Activated naive CD4-positive, alpha-beta T cell treated with anti-CD3 and anti-CD28 coated beads, Interleukin-2, amount 10 ng/mL, durations not matched to agents 7 days and 5 days (primary cell): ENCODE data around the gene OTOG.
A peak's percentile ranks its signal among the peaks of the same experiment; 100 is the strongest.

ENCODE experiments used
- CTCF ChIA-PET: fragments of 350-600 bp; sonication (Branson Sonifier 250); formaldehyde crosslinking; loops from one replicate; lab custom pipeline; 2021; ENCODE audit warnings: antibody characterized with exemption; lab: Charles Lee
- DNase-seq: peaks from one replicate; pipeline ENCODE4 v3.0.0-alpha.2; 2020
- H3K27ac Mint-ChIP-seq: one replicate; pipeline ENCODE4 v1.8.0; 2021; ENCODE audit warnings: mild to moderate bottlenecking, moderate library complexity, mixed read lengths
- H3K27me3 Mint-ChIP-seq: one replicate; pipeline ENCODE4 v1.8.0; 2021; ENCODE audit warnings: mild to moderate bottlenecking, mixed read lengths
- H3K36me3 Mint-ChIP-seq: one replicate; pipeline ENCODE4 v1.8.0; 2021; ENCODE audit warnings: mixed read lengths
- H3K4me1 Mint-ChIP-seq: one replicate; pipeline ENCODE4 v1.8.0; 2021; ENCODE audit warnings: mixed read lengths
- H3K4me3 Mint-ChIP-seq: one replicate; pipeline ENCODE4 v1.8.0; 2021; ENCODE audit warnings: mild to moderate bottlenecking, moderate library complexity, mixed read lengths
- H3K9me3 Mint-ChIP-seq: one replicate; pipeline ENCODE4 v1.8.0; 2021; ENCODE audit warnings: mixed read lengths

Gene OTOG

DNA sequence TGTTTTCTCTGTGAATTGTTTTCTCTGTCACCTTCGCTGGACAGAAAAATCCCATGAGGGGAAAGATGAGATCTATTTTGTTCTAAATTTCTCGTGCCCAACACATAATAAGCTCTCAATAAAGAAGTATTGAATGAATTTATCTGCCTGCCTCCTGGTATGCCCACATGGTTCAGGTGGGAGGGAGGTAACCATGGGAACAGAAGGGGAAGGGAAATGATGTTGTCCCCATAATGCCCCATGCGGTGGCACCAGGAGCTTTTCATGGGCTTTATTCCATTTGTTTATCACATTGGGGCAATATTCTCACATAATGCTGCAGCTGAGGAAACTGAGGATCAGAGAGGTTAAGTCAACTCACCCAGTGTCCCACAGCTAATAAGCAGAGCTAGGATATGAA, 11.6 kb upstream of the OTOG start:
- Mint-ChIP-seq H3K27me3 (peaks cover 44% of the 10 kb centered on the region), H3K27ac (no peak overlapping the region), H3K4me1 (no peaks in the 10 kb centered on the region), H3K36me3 (no peaks in the 10 kb centered on the region), H3K9me3 (no peaks in the 10 kb centered on the region), H3K4me3 (no peak overlapping the region)
- DNase-seq, result no peak
- CTCF ChIA-PET, result no interaction called here

DNA sequence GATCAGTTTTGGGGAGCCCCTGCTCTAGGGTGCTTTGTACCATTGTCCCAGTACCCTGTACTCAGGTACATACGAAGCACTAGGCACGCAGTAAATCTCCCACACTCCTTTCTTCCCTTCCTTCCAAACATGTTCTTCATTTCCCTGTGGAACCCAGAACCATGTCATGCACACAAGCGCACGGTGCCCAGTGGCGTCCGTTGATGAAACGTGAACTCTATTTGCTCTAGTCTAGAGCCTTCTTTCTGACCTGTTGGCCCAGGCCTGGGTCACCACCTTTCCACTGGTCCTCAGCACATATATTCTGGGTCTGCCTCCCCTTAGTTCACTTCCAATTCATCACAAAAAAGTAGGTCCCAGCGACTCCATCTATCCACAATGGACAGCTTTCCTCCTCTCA, 9.8 kb upstream of the OTOG start:
- DNase-seq, result no peak
- no peaks in the 10 kb centered on the region for H3K36me3 Mint-ChIP-seq
- peaks cover 43% of the 10 kb centered on the region for H3K27me3 Mint-ChIP-seq
- H3K27ac Mint-ChIP-seq, result no peak overlapping the region
- CTCF ChIA-PET, result no interaction called here
- no peaks in the 10 kb centered on the region for H3K4me1 Mint-ChIP-seq
- H3K9me3 Mint-ChIP-seq, result no peaks in the 10 kb centered on the region
- H3K4me3 Mint-ChIP-seq, result no peak overlapping the region

DNA sequence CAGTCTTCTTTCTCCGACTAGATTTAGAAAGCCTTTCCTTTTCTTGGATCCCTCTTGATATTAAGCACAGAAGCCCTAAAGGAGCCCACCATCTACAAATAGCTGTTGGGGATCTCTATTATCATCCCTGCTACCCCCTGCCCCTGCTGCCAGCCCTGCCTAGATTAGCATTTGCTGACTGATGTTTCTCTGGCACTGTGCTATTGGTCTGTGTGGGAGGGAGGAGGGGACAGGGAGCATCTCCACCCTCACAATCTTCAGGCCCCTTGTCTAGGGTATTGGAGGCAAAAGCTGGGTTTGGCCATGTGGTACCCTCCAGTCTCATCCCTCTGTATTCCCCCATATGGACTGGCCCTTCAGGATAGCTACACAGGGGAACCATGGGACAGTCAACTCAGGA, 9.0 kb upstream of the OTOG start:
- no peak for DNase-seq
- no peaks in the 10 kb centered on the region for H3K4me1 Mint-ChIP-seq
- no peaks in the 10 kb centered on the region for H3K36me3 Mint-ChIP-seq
- no peak overlapping the region for H3K4me3 Mint-ChIP-seq
- CTCF ChIA-PET, result interaction anchor here (1.8 kb wide), 1 partner anchor 10 kb away, joined by 5 read pairs; no protein-coding TSS in a partner anchor
- H3K27ac Mint-ChIP-seq, result no peak overlapping the region
- H3K27me3 Mint-ChIP-seq, result peaks cover 51% of the 10 kb centered on the region
- H3K9me3 Mint-ChIP-seq, result no peaks in the 10 kb centered on the region

DNA sequence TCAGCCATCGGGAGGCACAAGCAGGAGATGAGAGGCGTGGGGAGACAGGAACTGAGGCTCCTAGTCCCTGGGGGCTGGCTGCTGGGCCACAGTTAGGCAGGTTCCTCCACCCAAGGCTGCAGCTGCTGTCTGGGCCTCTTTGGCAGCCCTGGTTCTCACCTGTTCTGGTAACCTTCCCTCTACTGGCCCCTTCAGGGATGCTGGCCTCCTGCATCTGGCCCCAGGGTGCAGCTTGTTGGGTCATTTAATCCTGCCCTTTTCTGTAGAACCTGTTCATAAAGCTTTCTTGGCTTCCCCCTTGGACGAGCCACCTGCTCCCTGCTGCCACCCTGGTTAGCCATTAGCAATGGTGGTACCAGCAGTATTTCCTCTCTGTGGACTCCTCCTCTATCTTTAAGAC, 8.3 kb upstream of the OTOG start:
- H3K4me1 Mint-ChIP-seq, result no peaks in the 10 kb centered on the region
- CTCF ChIA-PET, result interaction anchor here (1.8 kb wide), 1 partner anchor 11 kb away, joined by 5 read pairs; no protein-coding TSS in a partner anchor
- H3K9me3 Mint-ChIP-seq, result no peaks in the 10 kb centered on the region
- DNase-seq, result no peak
- peaks cover 56% of the 10 kb centered on the region for H3K27me3 Mint-ChIP-seq
- no peak overlapping the region for H3K27ac Mint-ChIP-seq
- no peaks in the 10 kb centered on the region for H3K36me3 Mint-ChIP-seq
- H3K4me3 Mint-ChIP-seq, result no peak overlapping the region

DNA sequence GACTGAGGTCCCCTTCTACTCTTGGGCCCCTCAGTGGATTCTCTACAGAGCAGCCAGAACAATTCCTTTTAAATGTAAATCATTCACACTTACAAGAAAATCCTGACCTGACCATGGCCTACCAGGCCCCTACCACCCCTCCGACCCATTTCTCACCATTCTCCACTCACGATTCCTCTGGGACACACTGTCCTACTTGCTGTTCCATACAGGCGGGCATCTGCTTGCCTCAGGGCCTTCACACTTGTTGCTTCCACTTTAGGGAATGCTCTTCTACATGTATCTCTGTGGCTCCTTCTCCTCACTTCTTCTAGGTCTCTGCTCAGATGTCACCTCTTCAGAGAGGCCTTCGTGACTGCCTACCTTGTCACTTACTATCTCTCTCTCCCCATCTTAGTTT, 6.3 kb upstream of the OTOG start:
- no peaks in the 10 kb centered on the region for H3K36me3 Mint-ChIP-seq
- no peak overlapping the region for H3K27ac Mint-ChIP-seq
- CTCF ChIA-PET, result interaction anchor here (2.7 kb wide), 1 partner anchor 13 kb away, joined by 16 read pairs; no protein-coding TSS in a partner anchor
- peaks cover 66% of the 10 kb centered on the region for H3K27me3 Mint-ChIP-seq
- H3K4me1 Mint-ChIP-seq, result peaks cover 2% of the 10 kb centered on the region
- H3K4me3 Mint-ChIP-seq, result no peak overlapping the region
- DNase-seq, result no peak
- H3K9me3 Mint-ChIP-seq, result no peaks in the 10 kb centered on the region

DNA sequence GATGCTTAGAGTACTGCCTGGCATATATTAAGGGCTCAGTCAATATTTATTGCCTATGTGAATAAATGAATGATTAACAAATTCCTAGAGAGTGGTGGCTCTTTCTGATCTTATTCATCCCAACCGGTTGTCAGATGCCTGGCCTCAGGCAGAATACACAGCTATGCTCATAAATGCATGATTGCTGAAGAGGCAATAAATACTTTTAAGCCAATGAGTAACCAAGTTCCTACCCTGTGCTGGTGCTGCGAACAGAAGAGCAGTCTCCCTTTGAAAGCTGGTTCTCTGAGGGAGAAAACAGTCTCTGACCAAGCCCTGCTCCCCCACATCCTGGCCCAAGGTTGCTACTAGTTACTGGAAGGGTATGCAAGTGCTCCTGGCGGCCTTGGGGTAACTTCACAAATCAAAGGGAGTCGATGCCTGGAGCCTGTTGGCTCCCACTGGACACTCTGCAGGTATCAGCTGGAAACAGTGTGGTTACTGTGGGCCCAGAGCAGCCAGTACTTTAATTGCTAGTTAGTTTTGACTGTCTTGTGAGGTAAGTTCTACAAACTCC, 5.7 kb upstream of the OTOG start:
- H3K9me3 Mint-ChIP-seq, result no peaks in the 10 kb centered on the region
- H3K36me3 Mint-ChIP-seq, result no peaks in the 10 kb centered on the region
- H3K4me3 Mint-ChIP-seq, result no peak overlapping the region
- CTCF ChIA-PET, result interaction anchor here (2.1 to 2.7 kb wide), 2 partner anchors 14 to 58 kb away, joined by 4 to 16 read pairs; no protein-coding TSS in a partner anchor
- no peak for DNase-seq
- H3K27me3 Mint-ChIP-seq, result peaks cover 64% of the 10 kb centered on the region
- no peak overlapping the region for H3K27ac Mint-ChIP-seq
- H3K4me1 Mint-ChIP-seq, result peaks cover 2% of the 10 kb centered on the region

DNA sequence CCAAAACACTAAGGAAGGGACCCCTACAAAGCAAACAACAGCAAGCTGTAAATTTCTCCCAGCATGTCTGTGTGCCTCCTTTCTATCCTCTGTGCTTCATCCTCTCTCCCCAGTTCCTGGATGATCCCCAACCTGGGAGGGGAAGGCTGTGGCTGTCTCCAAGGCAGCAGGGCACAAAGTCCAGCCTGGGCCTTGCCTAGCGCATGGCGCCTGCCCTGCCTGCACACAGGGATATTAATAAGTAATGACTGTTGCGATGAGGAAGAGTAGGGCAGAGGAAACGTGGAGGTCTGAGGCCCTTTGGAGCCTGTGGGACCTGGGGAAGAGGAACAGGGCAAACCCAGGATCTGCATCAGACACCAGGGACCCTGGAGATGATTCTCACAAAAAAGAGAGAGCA, 4.8 kb upstream of the OTOG start:
- no peak for DNase-seq

DNA sequence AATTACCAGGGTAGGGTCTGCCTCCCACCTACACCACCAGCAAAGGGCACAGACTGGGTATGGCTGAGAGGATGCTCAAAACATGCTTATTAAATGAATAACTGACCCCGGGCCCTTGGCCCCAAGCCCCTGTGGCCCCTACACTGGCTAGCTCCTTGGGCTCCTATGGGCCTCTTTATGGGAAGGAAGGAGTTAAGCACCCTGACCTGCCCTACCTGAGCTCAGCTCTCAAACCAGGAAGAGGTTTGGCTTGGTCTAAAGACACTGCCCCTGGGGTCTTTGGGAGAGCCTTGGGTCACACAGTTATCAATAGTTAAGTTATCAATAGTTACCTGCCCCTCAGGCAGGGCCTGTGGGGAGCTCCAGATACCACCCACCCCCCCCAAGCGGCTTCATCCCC, 4.0 kb upstream of the OTOG start:
- CTCF ChIA-PET, result interaction anchor here (1.3 to 2.7 kb wide), 3 partner anchors 15 to 159 kb away, joined by 4 to 16 read pairs (median 4); no protein-coding TSS in a partner anchor
- Mint-ChIP-seq H3K4me3 (no peak overlapping the region), H3K27me3 (peaks cover 71% of the 10 kb centered on the region), H3K9me3 (no peaks in the 10 kb centered on the region), H3K36me3 (no peaks in the 10 kb centered on the region), H3K4me1 (peaks cover 2% of the 10 kb centered on the region), H3K27ac (no peak overlapping the region)
- no peak for DNase-seq

More for the DNA sequence above, 4.8 kb upstream of the OTOG start:
- no peak overlapping the region for H3K27ac Mint-ChIP-seq
- no peaks in the 10 kb centered on the region for H3K9me3 Mint-ChIP-seq
- H3K27me3 Mint-ChIP-seq, result peaks cover 68% of the 10 kb centered on the region
- peaks cover 2% of the 10 kb centered on the region for H3K4me1 Mint-ChIP-seq
- no peak overlapping the region for H3K4me3 Mint-ChIP-seq
- CTCF ChIA-PET, result interaction anchor here (2.1 to 2.7 kb wide), 2 partner anchors 14 to 57 kb away, joined by 4 to 16 read pairs; no protein-coding TSS in a partner anchor
- H3K36me3 Mint-ChIP-seq, result no peaks in the 10 kb centered on the region

DNA sequence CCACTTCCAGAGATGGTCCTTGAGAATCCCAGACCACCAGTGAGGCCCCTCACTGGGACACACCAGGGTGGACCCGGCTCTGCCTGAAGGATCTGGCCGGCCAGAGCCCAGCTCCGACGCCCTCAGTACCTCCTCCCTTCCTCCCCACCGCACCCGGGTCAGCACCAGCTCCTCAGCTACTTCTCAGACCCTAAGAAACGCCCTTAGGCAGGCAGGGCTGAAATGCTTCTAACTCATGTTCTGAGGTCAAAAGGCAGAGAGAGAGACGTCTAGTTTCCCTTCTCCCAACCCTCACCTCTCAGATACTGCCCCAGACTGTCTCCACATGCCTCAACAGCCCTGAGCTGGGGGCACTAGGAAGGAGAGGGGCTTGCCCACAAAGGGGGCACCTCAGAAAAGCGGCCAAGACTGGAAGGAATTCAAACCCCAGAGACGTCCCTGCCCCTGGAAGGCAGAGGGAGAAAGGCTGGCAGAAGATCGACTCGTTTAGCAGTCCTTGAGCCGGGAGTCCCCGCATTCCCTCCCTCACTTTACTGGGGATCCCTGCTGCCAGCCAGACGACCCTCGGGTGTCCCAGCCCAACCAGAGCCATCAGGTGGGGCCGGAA, 3.4 kb upstream of the OTOG start:
- CTCF ChIA-PET, result interaction anchor here (1.3 to 2.7 kb wide), 2 partner anchors 16 to 160 kb away, joined by 4 to 16 read pairs; no protein-coding TSS in a partner anchor
- Mint-ChIP-seq H3K4me3 (no peak overlapping the region), H3K27me3 (peaks cover 70% of the 10 kb centered on the region), H3K4me1 (peaks cover 2% of the 10 kb centered on the region), H3K9me3 (no peaks in the 10 kb centered on the region), H3K27ac (no peak overlapping the region), H3K36me3 (no peaks in the 10 kb centered on the region)
- no peak for DNase-seq

DNA sequence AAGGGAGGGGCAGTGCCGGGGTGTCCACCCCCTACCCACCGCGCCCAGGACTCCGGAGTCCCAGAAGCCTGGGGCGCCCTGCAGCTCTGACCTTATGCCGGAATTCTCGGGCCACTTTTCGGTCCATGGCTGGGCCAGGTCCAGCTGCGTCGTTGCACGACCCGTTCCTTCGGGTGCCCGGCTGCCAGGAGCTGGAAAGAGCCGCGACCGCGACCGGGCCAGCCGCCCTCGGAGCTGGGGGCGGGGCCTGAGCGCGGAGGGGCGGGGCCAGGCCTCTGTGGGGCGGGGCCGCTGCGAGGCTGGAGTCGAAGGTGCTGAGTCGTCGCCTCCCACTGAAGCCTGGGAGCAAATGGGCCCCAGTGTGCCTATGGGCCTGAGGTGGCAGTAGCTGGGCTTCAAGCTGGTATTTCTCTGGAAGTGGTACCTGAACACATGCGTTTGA, 2.9 kb upstream of the OTOG start, which contains the start of gene USH1C:
Gene USH1C, minus strand, starts transcription at position 236 of the 442 bp plus-strand sequence. Its CDS starts 109 bp downstream, at position 127.
- no peak within 1 kb of the TSS for H3K27ac Mint-ChIP-seq
- DNase-seq, result peak; percentile 47
- CTCF ChIA-PET, result interaction anchor here (0.8 to 1.3 kb wide), 2 partner anchors 16 to 160 kb away, joined by 3 to 4 read pairs; no protein-coding TSS in a partner anchor
- no peaks in the 10 kb centered on the region for H3K9me3 Mint-ChIP-seq
- H3K4me3 Mint-ChIP-seq, result no peak within 1 kb of the TSS
- H3K27me3 Mint-ChIP-seq, result peaks cover 73% of the 10 kb centered on the region
- H3K4me1 Mint-ChIP-seq, result peaks cover 2% of the 10 kb centered on the region
- no peaks in the 10 kb centered on the region for H3K36me3 Mint-ChIP-seq

DNA sequence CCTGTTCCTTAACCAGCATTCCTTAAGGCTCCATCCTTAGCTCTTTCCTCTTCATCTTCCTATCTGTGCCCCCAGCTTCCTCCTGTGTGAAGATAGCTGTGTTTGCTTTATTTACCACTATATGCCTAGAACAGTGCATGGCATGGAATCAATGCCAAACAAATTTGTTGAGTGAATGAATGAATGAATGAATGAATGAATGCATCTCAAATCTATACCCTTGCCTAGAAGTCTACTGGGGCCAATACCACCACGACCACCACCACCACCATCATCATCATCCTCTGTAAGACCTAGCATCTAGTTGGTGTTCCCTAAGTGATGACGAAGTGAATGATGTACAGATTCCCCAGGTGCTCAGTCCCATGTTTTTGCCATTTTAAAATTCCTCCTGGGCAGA, 819 bp upstream of the OTOG start:
- Mint-ChIP-seq H3K27ac (no peak overlapping the region), H3K9me3 (no peaks in the 10 kb centered on the region), H3K4me3 (no peak overlapping the region), H3K4me1 (peaks cover 6% of the 10 kb centered on the region), H3K36me3 (no peaks in the 10 kb centered on the region), H3K27me3 (peaks cover 66% of the 10 kb centered on the region)
- DNase-seq, result no peak
- CTCF ChIA-PET, result no interaction called here

DNA sequence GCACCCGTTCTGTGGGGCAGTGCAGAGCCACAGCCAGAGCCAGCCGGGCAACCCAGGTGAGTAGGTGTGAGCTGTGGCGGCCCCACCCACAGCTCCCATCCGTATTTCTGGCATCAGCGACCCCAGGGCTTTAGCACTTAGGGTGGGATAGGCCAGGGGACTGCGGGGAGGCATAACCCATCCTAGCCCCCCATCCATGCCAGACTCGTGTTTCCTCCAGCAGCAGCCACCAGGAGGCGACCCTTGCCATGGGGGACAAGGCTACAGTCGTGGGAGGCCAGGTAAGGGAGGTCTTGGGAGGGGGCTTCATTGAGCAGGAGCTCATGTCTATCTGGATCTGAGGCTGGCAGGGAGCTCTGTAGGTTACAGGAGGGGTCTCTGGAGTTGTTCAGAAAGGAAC, 873 bp downstream of the OTOG start:
- DNase-seq, result no peak
- Mint-ChIP-seq H3K36me3 (no peaks in the 10 kb centered on the region), H3K9me3 (no peaks in the 10 kb centered on the region), H3K4me1 (peaks cover 6% of the 10 kb centered on the region), H3K27ac (no peak overlapping the region), H3K27me3 (peaks cover 58% of the 10 kb centered on the region), H3K4me3 (no peak overlapping the region)
- CTCF ChIA-PET, result interaction anchor here (1.2 kb wide), 1 partner anchor 20 kb away, joined by 3 read pairs; no protein-coding TSS in a partner anchor

DNA sequence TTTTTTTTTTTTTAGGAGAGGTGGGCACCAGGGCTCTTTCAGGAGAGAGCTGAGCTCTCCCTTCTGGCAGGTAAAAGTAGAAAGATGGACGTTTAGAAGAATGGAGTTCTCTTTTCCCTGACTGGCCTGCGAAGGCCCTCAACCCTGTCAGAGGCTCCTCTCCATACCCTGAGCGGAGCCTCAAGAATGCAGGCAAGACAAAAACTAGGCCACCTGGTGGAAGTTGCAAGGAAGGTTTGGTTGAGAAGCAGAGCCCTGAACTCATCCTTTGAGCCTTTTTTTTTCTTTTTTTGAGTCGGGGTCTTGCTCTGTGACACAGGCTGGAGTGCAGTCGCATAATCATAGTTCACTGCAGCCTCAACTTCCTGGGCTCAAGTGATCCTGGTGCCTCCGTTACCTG, 1.4 kb downstream of the OTOG start:
- H3K9me3 Mint-ChIP-seq, result no peaks in the 10 kb centered on the region
- no peak for DNase-seq
- H3K27me3 Mint-ChIP-seq, result peaks cover 56% of the 10 kb centered on the region
- H3K36me3 Mint-ChIP-seq, result no peaks in the 10 kb centered on the region
- CTCF ChIA-PET, result interaction anchor here (1.2 kb wide), 1 partner anchor 20 kb away, joined by 3 read pairs; no protein-coding TSS in a partner anchor
- no peak overlapping the region for H3K27ac Mint-ChIP-seq
- peaks cover 6% of the 10 kb centered on the region for H3K4me1 Mint-ChIP-seq
- H3K4me3 Mint-ChIP-seq, result no peak overlapping the region

DNA sequence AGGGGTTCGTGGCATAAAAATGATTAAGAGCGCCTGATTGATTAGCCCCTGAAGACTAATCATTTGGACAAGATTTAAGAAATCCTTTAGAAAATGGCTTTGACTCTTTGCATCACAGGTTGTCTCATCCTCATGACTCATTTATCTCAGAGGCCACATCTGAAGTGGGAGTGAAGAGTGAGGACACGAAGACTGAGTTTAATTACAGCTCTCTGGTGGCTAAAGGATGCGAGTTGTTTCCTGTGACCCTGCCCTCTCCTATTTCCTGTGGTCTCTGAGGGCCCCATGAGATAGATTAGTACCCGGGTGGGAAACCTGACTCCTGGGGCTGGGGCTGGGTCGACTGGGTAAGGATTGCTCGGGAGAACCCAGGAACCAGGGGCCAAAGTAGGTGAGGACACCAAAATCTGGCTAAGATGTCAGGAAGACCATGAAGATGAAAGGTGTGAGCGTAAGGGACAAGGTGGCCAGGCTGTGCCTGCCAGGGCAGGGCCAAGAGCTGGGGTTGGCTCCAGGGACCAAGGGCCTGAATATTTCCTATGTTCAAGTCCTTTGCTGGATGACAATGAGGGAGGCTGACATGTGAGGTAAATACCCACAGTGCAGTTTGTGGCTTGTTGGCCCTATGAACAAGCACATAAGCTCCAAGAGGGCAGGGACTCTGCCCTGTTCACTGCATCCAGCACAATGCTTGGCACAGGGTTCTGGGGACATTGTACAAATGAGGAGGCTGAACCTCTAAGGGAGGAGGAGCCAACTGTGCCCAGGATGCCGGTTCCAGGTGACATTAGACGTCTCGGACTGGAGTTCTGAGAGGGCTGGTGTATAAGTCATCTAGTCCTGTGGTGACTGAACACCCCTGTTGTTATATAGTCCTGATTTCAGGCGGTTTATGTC, 3.6 kb downstream of the OTOG start:
- no peaks in the 10 kb centered on the region for H3K9me3 Mint-ChIP-seq
- H3K27ac Mint-ChIP-seq, result peak overlapping the region; percentile 29
- H3K36me3 Mint-ChIP-seq, result no peaks in the 10 kb centered on the region
- H3K27me3 Mint-ChIP-seq, result peaks cover 35% of the 10 kb centered on the region
- CTCF ChIA-PET, result interaction anchor here (1.2 kb wide), 1 partner anchor 22 kb away, joined by 4 read pairs; no protein-coding TSS in a partner anchor
- H3K4me3 Mint-ChIP-seq, result no peak overlapping the region
- H3K4me1 Mint-ChIP-seq, result peaks cover 5% of the 10 kb centered on the region
- DNase-seq, result no peak
